Epithelial cell of prostate (primary cell): Measurements from ENCODE around the gene PLA2G3.
"Not testable (repeated sequence)": the region's sequence is repeated elsewhere in the genome, so short reads cannot be mapped to it uniquely, and the experiment has no call there.

Experiments
- DNase-seq: peaks from one replicate; pipeline ENCODE4 v3.0.0-alpha.2; 2011; ENCODE audit warnings: low read depth, low spot score
- H3K27ac ChIP-seq: fragments of 450-650 bp; 2 replicates; pipeline ENCODE4 v1.5.1; 2017; ENCODE audit warnings: mild to moderate bottlenecking

PLA2G3 gene

GRCh38 chr22:31139866-31140716 is at the start of gene PLA2G3:
Gene PLA2G3 (minus strand): TSS chr22:31140508. CDS start chr22:31140354, 154 bp downstream.
- no peak within 1 kb of the TSS for H3K27ac ChIP-seq
- no peak for DNase-seq

GRCh38 chr22:31187627-31188026 is 47.3 kb upstream of the PLA2G3 start:
- no peak for DNase-seq

GRCh38 chr22:31185056-31185455 is 44.7 kb upstream of the PLA2G3 start:
- DNase-seq = no peak
- H3K27ac ChIP-seq = peak overlapping the region; percentile 57

More at GRCh38 chr22:31187627-31188026, 47.3 kb upstream of the PLA2G3 start:
- no peak overlapping the region for H3K27ac ChIP-seq

- DNase-seq = no peak
- H3K27ac ChIP-seq = no peak overlapping the region
These were observed 43.7 kb upstream of the PLA2G3 start for GRCh38 chr22:31184015-31184414.

- H3K27ac ChIP-seq = peak overlapping the region; percentile 95
- DNase-seq = peak; percentile 63
These were observed 39.0 kb upstream of the PLA2G3 start for GRCh38 chr22:31179345-31179744.

GRCh38 chr22:31178859-31179258 is 38.6 kb upstream of the PLA2G3 start:
- no peak for DNase-seq
- peak overlapping the region; percentile 95 for H3K27ac ChIP-seq

GRCh38 chr22:31177420-31178162 is 37.3 kb upstream of the PLA2G3 start:
- peak; percentile 95 for DNase-seq
- H3K27ac ChIP-seq = peak overlapping the region; percentile 95

GRCh38 chr22:31176923-31177322 is 36.6 kb upstream of the PLA2G3 start:
- no peak for DNase-seq
- peak overlapping the region; percentile 95 for H3K27ac ChIP-seq

- peak overlapping the region; percentile 88 for H3K27ac ChIP-seq
These were observed 33.3 kb upstream of the PLA2G3 start for GRCh38 chr22:31173386-31174145.

GRCh38 chr22:31171734-31172133 is 31.4 kb upstream of the PLA2G3 start:
- not testable (repeated sequence) for DNase-seq
- peak overlapping the region; percentile 88 for H3K27ac ChIP-seq

More at GRCh38 chr22:31173386-31174145, 33.3 kb upstream of the PLA2G3 start:
- peak; percentile 69 for DNase-seq

GRCh38 chr22:31170971-31171370 is 30.7 kb upstream of the PLA2G3 start:
- no peak for DNase-seq
- no peak overlapping the region for H3K27ac ChIP-seq

GRCh38 chr22:31162015-31162765 is 21.9 kb upstream of the PLA2G3 start:
- DNase-seq = no peak
- H3K27ac ChIP-seq = peak overlapping the region; percentile 63

- no peak for DNase-seq
- H3K27ac ChIP-seq = peak overlapping the region; percentile 63
These were observed 21.1 kb upstream of the PLA2G3 start for GRCh38 chr22:31161386-31161785.

- no peak for DNase-seq
- peak overlapping the region; percentile 63 for H3K27ac ChIP-seq
These were observed 20.1 kb upstream of the PLA2G3 start for GRCh38 chr22:31160328-31160978.

- H3K27ac ChIP-seq = no peak overlapping the region
- no peak for DNase-seq
These were observed 15.1 kb upstream of the PLA2G3 start for GRCh38 chr22:31155422-31155821.

- no peak for DNase-seq
- no peak overlapping the region for H3K27ac ChIP-seq
These were observed 14.7 kb upstream of the PLA2G3 start for GRCh38 chr22:31154975-31155374.

GRCh38 chr22:31153357-31153756 is 13.0 kb upstream of the PLA2G3 start:
- no peak for DNase-seq
- H3K27ac ChIP-seq = no peak overlapping the region

- no peak overlapping the region for H3K27ac ChIP-seq
- DNase-seq = no peak
These were observed 11.6 kb upstream of the PLA2G3 start for GRCh38 chr22:31151872-31152271.

GRCh38 chr22:31150615-31151014 is 10.3 kb upstream of the PLA2G3 start:
- no peak overlapping the region for H3K27ac ChIP-seq
- no peak for DNase-seq
